HG03378 (cell line): ENCODE results near the gene SOX12.
A peak's percentile ranks its signal among the peaks of the same experiment; 100 is the strongest.
"Not testable (repeated sequence)": the region's sequence is repeated elsewhere in the genome, so short reads cannot be mapped to it uniquely, and the experiment has no call there.

Experiments
- ATAC-seq: cut with Tn5 transposase; IDR thresholded peaks from one replicate; pipeline ENCODE4 v1.9.1; 2021; ENCODE audit warnings: mild to moderate bottlenecking, moderate library complexity; ENCODE audit not compliant: unreplicated experiment

Gene SOX12

GRCh38 chr20:328027-328974, 2.9 kb downstream of the SOX12 start:
- ATAC-seq: no peak

GRCh38 chr20:328975-329695, 3.8 kb downstream of the SOX12 start:
- ATAC-seq: no peak

GRCh38 chr20:329851-330232, 4.5 kb downstream of the SOX12 start:
- no peak for ATAC-seq

GRCh38 chr20:330233-331149, 5.1 kb downstream of the SOX12 start:
- ATAC-seq: no peak

GRCh38 chr20:334578-334977, 9.2 kb downstream of the SOX12 start:
- ATAC-seq: no peak

- not testable (repeated sequence) for ATAC-seq
These were observed 10.7 kb downstream of the SOX12 start for GRCh38 chr20:336040-336439.

- ATAC-seq: no peak
These were observed 16.3 kb downstream of the SOX12 start for GRCh38 chr20:341682-342081.

GRCh38 chr20:343107-343506, 17.8 kb downstream of the SOX12 start:
- ATAC-seq: no peak

GRCh38 chr20:346033-346639, 20.8 kb downstream of the SOX12 start:
- no peak for ATAC-seq

GRCh38 chr20:346640-347316, 21.4 kb downstream of the SOX12 start, which contains the start of gene NRSN2:
Gene NRSN2, plus strand, starts transcription at chr20:347111. Its CDS starts 2,533 bp downstream, at chr20:349644.
- ATAC-seq: no peak

- peak; percentile 7 for ATAC-seq
These were observed 21.9 kb downstream of the SOX12 start for GRCh38 chr20:347317-347639.

- peak; percentile 47 for ATAC-seq
These were observed 22.5 kb downstream of the SOX12 start for GRCh38 chr20:347640-348484.

- ATAC-seq: no peak
These were observed 23.9 kb downstream of the SOX12 start for GRCh38 chr20:348972-349841.

GRCh38 chr20:353166-353565, 27.8 kb downstream of the SOX12 start:
- no peak for ATAC-seq

GRCh38 chr20:354298-354977, 29.1 kb downstream of the SOX12 start:
- peak; percentile 47 for ATAC-seq

GRCh38 chr20:356154-356553, 30.8 kb downstream of the SOX12 start:
- ATAC-seq: not testable (repeated sequence)

- no peak for ATAC-seq
These were observed 31.4 kb downstream of the SOX12 start for GRCh38 chr20:356745-357144.
